ENCODE measurements around the gene ALK.

ALK gene

GRCh38 chr2:29482348-29482747 lies 439.0 kb downstream of the ALK start:
- no peak for FAIRE-seq

GRCh38 chr2:29481313-29481712 lies 440.1 kb downstream of the ALK start:
- FAIRE-seq, result no peak

- FAIRE-seq, result no peak
Measured at GRCh38 chr2:29480426-29480825, 441.0 kb downstream of the ALK start.

GRCh38 chr2:29479401-29479800 lies 442.0 kb downstream of the ALK start:
- FAIRE-seq, result no peak

GRCh38 chr2:29478641-29479040 lies 442.7 kb downstream of the ALK start:
- no peak for FAIRE-seq

- FAIRE-seq, result no peak
Measured at GRCh38 chr2:29477186-29477585, 444.2 kb downstream of the ALK start.

- no peak for FAIRE-seq
Measured at GRCh38 chr2:29475499-29475898, 445.9 kb downstream of the ALK start.

GRCh38 chr2:29469961-29470360 lies 451.4 kb downstream of the ALK start:
- FAIRE-seq, result no peak

GRCh38 chr2:29469516-29469915 lies 451.9 kb downstream of the ALK start:
- no peak for FAIRE-seq

- FAIRE-seq, result no peak
Measured at GRCh38 chr2:29463181-29463900, 458.0 kb downstream of the ALK start.

- FAIRE-seq, result no peak
Measured at GRCh38 chr2:29462293-29462692, 459.1 kb downstream of the ALK start.

- no peak for FAIRE-seq
Measured at GRCh38 chr2:29460190-29460589, 461.2 kb downstream of the ALK start.

GRCh38 chr2:29459445-29460179 lies 461.8 kb downstream of the ALK start:
- no peak for FAIRE-seq

GRCh38 chr2:29456429-29456828 lies 465.0 kb downstream of the ALK start:
- no peak for FAIRE-seq

GRCh38 chr2:29455200-29455860 lies 466.1 kb downstream of the ALK start:
- FAIRE-seq, result no peak

GRCh38 chr2:29452036-29452435 lies 469.4 kb downstream of the ALK start:
- FAIRE-seq, result no peak

- FAIRE-seq, result no peak
Measured at GRCh38 chr2:29450596-29451222, 470.7 kb downstream of the ALK start.

- FAIRE-seq, result no peak
Measured at GRCh38 chr2:29449499-29449898, 471.9 kb downstream of the ALK start.

GRCh38 chr2:29448096-29448688 lies 473.2 kb downstream of the ALK start:
- no peak for FAIRE-seq

- FAIRE-seq, result no peak
Measured at GRCh38 chr2:29447513-29447912, 473.9 kb downstream of the ALK start.

GRCh38 chr2:29446847-29447246 lies 474.5 kb downstream of the ALK start:
- FAIRE-seq, result no peak

- no peak for FAIRE-seq
Measured at GRCh38 chr2:29444150-29444549, 477.2 kb downstream of the ALK start.

GRCh38 chr2:29443627-29444026 lies 477.8 kb downstream of the ALK start:
- FAIRE-seq, result no peak

Measured in A204.1 (cell line).